ENCODE measurements around the gene ZFP36.

DNA sequence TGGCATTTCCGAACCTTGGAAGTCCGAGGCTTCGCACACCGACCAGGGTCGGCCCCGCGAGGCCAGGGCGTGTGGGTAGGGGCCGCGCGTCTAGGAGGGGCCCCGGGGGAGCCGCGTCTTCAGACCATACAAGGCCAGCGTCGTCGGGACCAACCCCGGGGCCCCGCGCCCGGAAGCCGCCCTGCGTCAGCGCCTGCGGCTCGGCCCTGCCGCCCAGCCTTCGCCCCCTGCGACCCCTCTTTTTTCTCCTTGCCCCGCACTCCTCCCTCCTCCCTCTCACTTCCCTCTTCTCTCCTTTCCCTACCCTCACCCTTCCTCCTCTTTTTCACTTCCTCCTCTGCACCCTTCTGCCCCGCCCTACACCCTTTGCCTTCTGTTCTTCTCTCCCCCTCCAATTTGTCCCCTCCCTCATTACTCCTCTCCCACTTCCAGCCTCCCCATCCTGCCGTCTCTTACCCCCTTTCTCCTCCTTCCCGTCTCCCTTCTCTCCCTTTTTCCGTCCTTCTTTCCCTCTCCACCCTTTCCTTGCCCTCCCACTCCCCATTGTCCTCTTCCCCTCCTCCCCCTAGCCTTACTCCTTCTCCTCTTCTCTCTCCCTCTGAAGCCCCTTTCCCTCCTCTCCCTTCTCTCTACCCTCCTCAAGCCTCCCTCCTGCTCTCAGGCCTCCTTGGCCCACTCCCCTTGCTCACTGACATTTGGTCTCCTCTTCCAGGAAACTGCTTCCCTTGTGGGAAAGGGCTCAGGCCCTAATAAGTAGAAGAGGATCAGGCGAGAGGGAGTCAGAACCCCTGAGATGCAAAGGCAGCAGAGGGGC, 3.6 kb downstream of the ZFP36 start:
- TF ChIP-seq CTCF (IDR thresholded peaks at IDR 0.05) (no peak), POLR2A (IDR thresholded peaks at IDR 0.05) (peak in 1 of 2 donors; percentile 51), EP300 (IDR thresholded peaks at IDR 0.05) (peak in 1 of 2 donors; percentile 73)
